GM12878 (cell line): ENCODE results near the gene APC2. TPM values are rescaled to one million over a fixed set of nuclear protein-coding genes. Genes with fewer than 3 reads are reported as not detected.

Source experiments
- ATAC-seq: fragments of 200-7000 bp; cut with Tn5 transposase; 3 replicates; pipeline ENCODE4 v1.9.1; 2020; ENCODE audit warnings: mild to moderate bottlenecking, moderate library complexity
- BruUV-seq: library from RNA; stranded (reverse); fragments of 400-500 nt; replicated peaks from 2 replicates; lab custom pipeline; 2021; lab: Mats Ljungman, UMichigan
- CTCF ChIA-PET: fragments of 300-600 bp; sonication (Branson Sonifier 250); formaldehyde crosslinking; extraction: SDS; loops from one replicate; lab custom pipeline; 2021; ENCODE audit warnings: inconsistent platforms; lab: Yijun Ruan, JAX
- POLR2A ChIA-PET: fragments of 350-600 bp; formaldehyde crosslinking; extraction: SDS; loops from one replicate; lab custom pipeline; 2021; ENCODE audit warnings: inconsistent platforms; lab: Charles Lee
- RAD21 ChIA-PET: fragments of 300-600 bp; sonication (Branson Sonifier 250); formaldehyde crosslinking; loops from one replicate; lab custom pipeline; 2023; ENCODE audit warnings: antibody characterized with exemption; ENCODE audit not compliant: unreplicated experiment; lab: Charles Lee
- SMC1A ChIA-PET: fragments of 300-600 bp; sonication (Branson Sonifier 250); formaldehyde crosslinking; loops from one replicate; lab custom pipeline; 2023; ENCODE audit not compliant: unreplicated experiment, uncharacterized antibody; lab: Charles Lee
- DNase-seq: peaks from one replicate; pipeline ENCODE4 v3.0.0-alpha.2; 2011; ENCODE audit warnings: low read depth, low spot score
- FAIRE-seq: peaks from 3 replicates; lab custom pipeline; 2011; peaks lifted over from hg19 to GRCh38; lab: Jason Lieb, UNC
- H2AFZ ChIP-seq: 2 replicates; pipeline ENCODE4 v1.6.0; 2011; ENCODE audit warnings: low read depth, low read length, control low read depth; ENCODE audit not compliant: control insufficient read depth
- H3K27ac ChIP-seq: 2 replicates; pipeline ENCODE4 v1.5.1; 2011; ENCODE audit warnings: control low read depth; ENCODE audit not compliant: control insufficient read depth, insufficient read depth
- H3K27me3 ChIP-seq, 2 experiments: replicated peaks in 1 of 2; 2 replicates each; pipeline versions ENCODE4 v1.6.0 to v1.6.1; 2011; ENCODE audit warnings: low read length in 1 of 2; ENCODE audit not compliant: control insufficient read depth in 2 of 2, insufficient read depth in 2 of 2
- H3K36me3 ChIP-seq, 2 experiments: 2 replicates each; pipeline ENCODE4 v1.5.1; 2011; ENCODE audit warnings: low read length in 1 of 2; ENCODE audit not compliant: control insufficient read depth in 2 of 2, insufficient read depth in 2 of 2
- H3K4me1 ChIP-seq: 2 replicates; pipeline ENCODE4 v1.6.1; 2011; ENCODE audit warnings: mild to moderate bottlenecking, low read length, moderate library complexity, mixed read lengths; ENCODE audit not compliant: control insufficient read depth, insufficient read depth
- H3K4me2 ChIP-seq: 2 replicates; pipeline ENCODE4 v1.6.0; 2011; ENCODE audit warnings: control low read depth; ENCODE audit not compliant: control insufficient read depth, insufficient read depth
- H3K4me3 ChIP-seq: fragments of 200-600 bp; sonication (generic); 2 replicates; pipeline ENCODE4 v1.5.1; 2016
- H3K79me2 ChIP-seq: 2 replicates; pipeline ENCODE4 v1.6.0; 2011; ENCODE audit warnings: low read length; ENCODE audit not compliant: control insufficient read depth, insufficient read depth
- H3K9ac ChIP-seq: 2 replicates; pipeline ENCODE4 v1.8.0; 2011; ENCODE audit warnings: low read length, control low read depth, mixed read lengths; ENCODE audit not compliant: control insufficient read depth, insufficient read depth
- H3K9me3 ChIP-seq: replicated peaks from 3 replicates; pipeline ENCODE4 v1.5.1; 2011; ENCODE audit warnings: mild to moderate bottlenecking, low read length; ENCODE audit not compliant: control insufficient read depth, insufficient read depth
- H4K20me1 ChIP-seq: 2 replicates; pipeline ENCODE4 v1.6.0; 2011; ENCODE audit not compliant: control insufficient read depth, insufficient read depth
- ATF3 ChIP-seq: IDR thresholded peaks from 2 replicates; pipeline ENCODE4 v1.6.1; 2011; ENCODE audit warnings: low read depth, mild to moderate bottlenecking, low read length, moderate library complexity, borderline replicate concordance; ENCODE audit errors: extremely low read depth
- BCL11A ChIP-seq: IDR thresholded peaks from 2 replicates; pipeline ENCODE4 v1.6.1; 2011; ENCODE audit warnings: low read depth, low read length
- CHD2 ChIP-seq: IDR thresholded peaks from 2 replicates; pipeline ENCODE4 v1.6.1; 2011; ENCODE audit warnings: low read depth, low read length, improper control_type of control experiment, borderline replicate concordance
- CREB1 ChIP-seq: IDR thresholded peaks from 2 replicates; pipeline ENCODE4 v1.6.1; 2012; ENCODE audit warnings: low read depth, mild to moderate bottlenecking, inconsistent platforms
- E4F1 ChIP-seq: fragments of 450-650 bp; IDR thresholded peaks from 2 replicates; pipeline ENCODE4 v1.6.1; 2018; ENCODE audit warnings: borderline replicate concordance, mild to moderate bottlenecking; ENCODE audit not compliant: partially characterized antibody
- EZH2 ChIP-seq: IDR thresholded peaks from 2 replicates; pipeline ENCODE4 v1.6.1; 2012; ENCODE audit warnings: low read depth, mild to moderate bottlenecking, control low read depth, inconsistent platforms, low read length, borderline replicate concordance; ENCODE audit not compliant: control insufficient read depth
- HDAC2 ChIP-seq: fragments of 200-600 bp; sonication (generic); IDR thresholded peaks from 2 replicates; pipeline ENCODE4 v1.6.1; 2017
- IKZF2 ChIP-seq, 2 experiments: fragments of 450-650 bp; IDR thresholded peaks; 2 replicates each; pipeline ENCODE4 v1.6.1; 2017; ENCODE audit warnings: mild to moderate bottlenecking in 2 of 2, moderate library complexity in 2 of 2
- KDM1A ChIP-seq: fragments of 200-600 bp; sonication (generic); IDR thresholded peaks from 2 replicates; pipeline ENCODE4 v1.6.1; 2016; ENCODE audit warnings: borderline replicate concordance
- NFIC ChIP-seq: IDR thresholded peaks from 2 replicates; pipeline ENCODE4 v1.6.1; 2012; ENCODE audit warnings: low read depth, mild to moderate bottlenecking, inconsistent platforms, low read length, moderate library complexity
- NRF1 ChIP-seq: conservative IDR thresholded peaks from 2 replicates; pipeline ENCODE4 v1.6.1; 2011; ENCODE audit warnings: mild to moderate bottlenecking, low read depth, low read length, improper control_type of control experiment
- POLR2A ChIP-seq: IDR thresholded peaks from 2 replicates; pipeline ENCODE4 v1.6.1; 2011; ENCODE audit warnings: low read depth, mild to moderate bottlenecking, low read length
- RB1 ChIP-seq: fragments of 450-650 bp; formaldehyde crosslinking; IDR thresholded peaks from 2 replicates; pipeline ENCODE4 v1.6.1; 2017; ENCODE audit warnings: mild to moderate bottlenecking, borderline replicate concordance
- SMARCA5 ChIP-seq: fragments of 450-650 bp; IDR thresholded peaks from 2 replicates; pipeline ENCODE4 v1.6.1; 2017; ENCODE audit warnings: mild to moderate bottlenecking
- SPI1 ChIP-seq: IDR thresholded peaks from 2 replicates; pipeline ENCODE4 v1.6.1; 2011; ENCODE audit warnings: low read depth, mild to moderate bottlenecking, low read length, moderate library complexity, borderline replicate concordance; ENCODE audit not compliant: insufficient read depth
- WRNIP1 ChIP-seq: IDR thresholded peaks from 2 replicates; pipeline ENCODE4 v1.6.1; 2011; ENCODE audit warnings: low read depth, low read length, improper control_type of control experiment, borderline replicate concordance
- WGBS: methylation state at CpG from one replicate; pipeline ENCODE4 v1.1.6; 2016; ENCODE audit warnings: low lambda C conversion rate; ENCODE audit not compliant: insufficient replicate concordance, insufficient coverage; ENCODE audit errors: missing lambda C conversion rate; 5-methylcytosine and 5-hydroxymethylcytosine counted together
- in situ Hi-C: fragments of 300-500 bp; cut with MboI; formaldehyde crosslinking; loops from 9 replicates; pipeline ENCODE4 v1.14.3; 2018; ENCODE audit warnings: mixed read lengths
- intact Hi-C: fragments of 100-400 bp; cut with micrococcal nuclease; formaldehyde crosslinking; loops from one replicate; pipeline ENCODE4 v1.14.2; 2022; ENCODE audit not compliant: unreplicated experiment
- polyA plus RNA-seq, 11 experiments: library from polyadenylated mRNA; depleted of rRNA in 4 of 11; unstranded in 6 of 11; stranded (reverse) in 5 of 11; fragments of >200 nt; fragmentation: Nextera tagmentation in 4 of 11; fragmentation: Illumina TruSeq in 1 of 11; extraction: Ambion mirVana in 4 of 11; extraction: Trizol in 1 of 11; gene quantifications; 1 replicate in 1 of 11; 2 replicates in 10 of 11; pipeline versions ENCODE4 v1.2.1 to v1.2.3, GENCODE V29; 2011 to 2016; ENCODE audit warnings: inconsistent platforms in 2 of 11, missing spikeins in 2 of 11, low read depth in 1 of 11
- total RNA-seq, 4 experiments: library from RNA; depleted of rRNA in 3 of 4; stranded (reverse); fragments of >200 nt in 3 of 4; fragmentation: Illumina TruSeq in 1 of 4; extraction: Trizol in 1 of 4; gene quantifications; 2 replicates each; pipeline versions ENCODE4 v1.2.1 to v1.2.3, GENCODE V29; 2013 to 2021

APC2 gene
- total and polyA plus RNA-seq, 10 of the 15 experiments (the other 5 are each of a cell fraction or from before 2014, with no cell fraction given) = under 0.01 to 0.73 (median 0.04) TPM; not detected in 5

GRCh38 chr19:1400281-1401137 lies 49.4 kb upstream of the APC2 start:
- ChIA-PET CTCF (no interaction called here), SMC1A (interaction anchor here (1.1 kb wide), 1 partner anchor 17 kb away, joined by 3 read pairs; no protein-coding TSS in a partner anchor), RAD21 (no interaction called here), POLR2A (no interaction called here)
- DNase-seq (no peak), FAIRE-seq (no peak), ATAC-seq (peak; percentile 54)
- Histone ChIP-seq H3K4me1 (peaks cover 4% of the 10 kb centered on the region), H3K9ac (peak overlapping the region; percentile 64), H2AFZ (peak overlapping the region; percentile 72), H3K27ac (no peak overlapping the region), H4K20me1 (no peaks in the 10 kb centered on the region), H3K79me2 (no peaks in the 10 kb centered on the region; the same call in 1 of the 2 replicates), H3K27me3 (peaks cover 1 to 5% of the 10 kb centered on the region in 2 experiments; a peak in 2 of 4 replicates), H3K9me3 (no peaks in the 10 kb centered on the region), H3K4me3 (peak overlapping the region; percentile 81), H3K4me2 (peak overlapping the region; percentile 87), H3K36me3 (no peaks in the 10 kb centered on the region)
- in situ Hi-C loops (no loop called here), intact Hi-C loops (no loop called here)
- no peak for TF ChIP-seq IKZF2 (IDR thresholded peaks at IDR 0.05)
- TF ChIP-seq ATF3 = no peak
- TF ChIP-seq NFIC = no peak
- no peak for TF ChIP-seq E4F1
- no peak for TF ChIP-seq WRNIP1
- TF ChIP-seq NRF1 = no peak
- TF ChIP-seq KDM1A = no peak
- no peak for TF ChIP-seq EZH2
- TF ChIP-seq RB1 = no peak
- TF ChIP-seq BCL11A = no peak
- TF ChIP-seq SMARCA5 = peak; percentile 59; the same call in 1 of the 2 replicates
- no peak for TF ChIP-seq CHD2
- TF ChIP-seq POLR2A = no peak
- peak; percentile 11; the same call in 1 of the 2 replicates for TF ChIP-seq CREB1
- no peak for TF ChIP-seq HDAC2
- no peak for TF ChIP-seq SPI1
- WGBS = 34% methylated on average over 35 of the region's 36 CpGs
- no TSS peak for BruUV-seq
